ENCODE measurements around the gene RAB6C. TPM values are rescaled to one million over a fixed set of nuclear protein-coding genes. Genes with fewer than 3 reads are reported as not detected.
"Not testable (repeated sequence)": the region's sequence is repeated elsewhere in the genome, so short reads cannot be mapped to it uniquely, and the experiment has no call there.

The RAB6C gene
- total and polyA plus RNA-seq, 2 experiments from 2014 or later = not detected

DNA sequence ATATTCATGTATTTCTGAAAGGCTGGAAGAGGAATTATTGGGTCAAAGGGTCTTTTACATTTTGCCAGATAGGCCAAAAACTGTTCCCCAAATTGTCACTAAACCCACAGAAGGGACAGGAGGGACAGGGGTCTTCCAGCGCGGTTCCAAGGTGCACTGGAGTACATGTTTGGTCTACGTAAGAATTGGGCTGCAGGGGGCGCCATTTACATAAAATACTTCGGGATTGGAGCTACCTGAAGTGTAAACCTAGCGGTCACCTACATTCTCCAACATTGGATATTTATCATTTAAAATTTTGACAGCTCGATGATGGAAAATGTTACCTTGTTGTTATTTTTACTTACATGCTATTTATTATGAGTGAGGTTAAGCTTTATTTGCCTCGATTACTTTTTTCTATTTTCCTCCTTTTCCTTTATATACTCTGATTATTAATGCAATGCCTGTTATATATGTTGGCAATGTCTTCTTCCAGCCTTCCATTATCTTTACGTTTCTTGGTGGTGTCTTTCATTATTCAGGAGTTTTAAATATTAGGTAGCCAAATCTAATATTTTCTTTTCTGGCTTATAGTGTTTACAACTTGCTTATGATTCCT, 43.0 kb upstream of the RAB6C start:
- Histone ChIP-seq H3K27me3 (ENCODE audit: insufficient read depth) (peaks cover 14% of the 10 kb centered on the region), H2AFZ (no peak overlapping the region), H3K9me2 (ENCODE audit: insufficient read depth) (no peaks in the 10 kb centered on the region), H4K20me1 (replicated peaks; ENCODE audit: insufficient read depth) (no peaks in the 10 kb centered on the region), H3K27ac (ENCODE audit: low read depth) (no peak overlapping the region), H3K4me1 (ENCODE audit: insufficient read depth) (peaks cover 3% of the 10 kb centered on the region; the same call in 1 of the 2 replicates), H3K79me2 (replicated peaks; ENCODE audit: insufficient read depth) (no peaks in the 10 kb centered on the region), H3F3A (replicated peaks; ENCODE audit: low read depth) (no peaks in the 10 kb centered on the region), H3K4me3 (no peak overlapping the region), H3K36me3 (ENCODE audit: insufficient read depth) (no peaks in the 10 kb centered on the region), H3K4me2 (no peak overlapping the region)
- Mint-ChIP-seq H3K4me3 (no peak overlapping the region), H3K4me1 (peaks cover 17% of the 10 kb centered on the region), H3K9me3 (no peaks in the 10 kb centered on the region), H3K27me3 (ENCODE audit: insufficient read depth, low read depth, poor library complexity) (peaks cover 17% of the 10 kb centered on the region), H3K27ac (no peak overlapping the region), H3K36me3 (ENCODE audit: low read depth) (no peaks in the 10 kb centered on the region; the same call in 2 of the 3 replicates)
- ATAC-seq (peak; percentile 54), DNase-seq (ENCODE audit: low spot score) (peak; percentile 80)
- TF ChIP-seq, protein P1, sequence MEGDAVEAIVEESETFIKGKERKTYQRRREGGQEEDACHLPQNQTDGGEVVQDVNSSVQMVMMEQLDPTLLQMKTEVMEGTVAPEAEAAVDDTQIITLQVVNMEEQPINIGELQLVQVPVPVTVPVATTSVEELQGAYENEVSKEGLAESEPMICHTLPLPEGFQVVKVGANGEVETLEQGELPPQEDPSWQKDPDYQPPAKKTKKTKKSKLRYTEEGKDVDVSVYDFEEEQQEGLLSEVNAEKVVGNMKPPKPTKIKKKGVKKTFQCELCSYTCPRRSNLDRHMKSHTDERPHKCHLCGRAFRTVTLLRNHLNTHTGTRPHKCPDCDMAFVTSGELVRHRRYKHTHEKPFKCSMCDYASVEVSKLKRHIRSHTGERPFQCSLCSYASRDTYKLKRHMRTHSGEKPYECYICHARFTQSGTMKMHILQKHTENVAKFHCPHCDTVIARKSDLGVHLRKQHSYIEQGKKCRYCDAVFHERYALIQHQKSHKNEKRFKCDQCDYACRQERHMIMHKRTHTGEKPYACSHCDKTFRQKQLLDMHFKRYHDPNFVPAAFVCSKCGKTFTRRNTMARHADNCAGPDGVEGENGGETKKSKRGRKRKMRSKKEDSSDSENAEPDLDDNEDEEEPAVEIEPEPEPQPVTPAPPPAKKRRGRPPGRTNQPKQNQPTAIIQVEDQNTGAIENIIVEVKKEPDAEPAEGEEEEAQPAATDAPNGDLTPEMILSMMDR (conservative IDR thresholded peaks at IDR 0.05; ENCODE audit: low read depth in 2 of 2) = peak; percentile 57 to 66
- no peak for TF ChIP-seq EZH2 (IDR thresholded peaks at IDR 0.05; ENCODE audit: low read depth, unreplicated experiment)

DNA sequence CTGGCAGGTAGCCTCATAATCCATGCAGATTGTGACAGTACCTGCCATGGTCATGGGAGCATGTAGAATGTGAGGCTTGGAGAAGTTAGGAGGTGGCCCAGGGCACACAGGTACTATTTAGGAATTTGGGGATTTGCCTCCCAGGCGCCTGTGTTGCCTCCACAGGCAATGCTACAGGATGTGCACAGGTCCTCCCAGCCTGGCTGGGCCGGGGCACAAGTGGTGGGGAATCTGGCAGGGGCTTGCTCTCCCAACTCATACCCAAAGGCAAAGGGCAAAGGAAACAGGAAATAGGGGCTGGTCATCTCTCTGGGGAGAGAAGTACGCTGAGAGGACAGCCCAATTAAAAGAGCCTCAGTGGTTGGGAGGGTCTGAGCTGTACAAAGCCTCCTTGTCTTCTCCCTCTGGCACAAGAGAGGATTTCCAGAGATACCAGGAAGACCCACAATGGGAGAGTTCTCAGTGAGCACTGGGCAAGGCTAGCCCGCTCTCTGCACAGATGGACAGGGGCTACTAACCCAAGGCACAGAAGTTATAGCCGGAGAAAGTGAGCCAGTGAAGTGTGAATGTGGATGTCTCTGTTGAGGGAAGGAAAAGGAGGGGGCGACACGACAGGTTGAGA, 40.5 kb upstream of the RAB6C start:
- not testable (repeated sequence) for H3K4me3 Mint-ChIP-seq; H3F3A ChIP-seq (replicated peaks; ENCODE audit: low read depth); H3K4me1 ChIP-seq (ENCODE audit: insufficient read depth); H3K27me3 ChIP-seq (ENCODE audit: insufficient read depth); H3K27me3 Mint-ChIP-seq (ENCODE audit: insufficient read depth, low read depth, poor library complexity); H3K4me2 ChIP-seq; H3K9me3 Mint-ChIP-seq; H3K36me3 ChIP-seq (ENCODE audit: insufficient read depth); H3K9me2 ChIP-seq (ENCODE audit: insufficient read depth); H3K27ac ChIP-seq (ENCODE audit: low read depth); H4K20me1 ChIP-seq (replicated peaks; ENCODE audit: insufficient read depth); DNase-seq (ENCODE audit: low spot score); H3K4me3 ChIP-seq; ATAC-seq; H3K79me2 ChIP-seq (replicated peaks; ENCODE audit: insufficient read depth); H3K27ac Mint-ChIP-seq; H3K36me3 Mint-ChIP-seq (ENCODE audit: low read depth)
- 0 out of 2 replicates have a peak overlapping the region, but pooled peaks have one; percentile 28 for H2AFZ ChIP-seq
- H3K4me1 Mint-ChIP-seq = peaks cover 12% of the 10 kb centered on the region; the same call in 2 of the 3 replicates

DNA sequence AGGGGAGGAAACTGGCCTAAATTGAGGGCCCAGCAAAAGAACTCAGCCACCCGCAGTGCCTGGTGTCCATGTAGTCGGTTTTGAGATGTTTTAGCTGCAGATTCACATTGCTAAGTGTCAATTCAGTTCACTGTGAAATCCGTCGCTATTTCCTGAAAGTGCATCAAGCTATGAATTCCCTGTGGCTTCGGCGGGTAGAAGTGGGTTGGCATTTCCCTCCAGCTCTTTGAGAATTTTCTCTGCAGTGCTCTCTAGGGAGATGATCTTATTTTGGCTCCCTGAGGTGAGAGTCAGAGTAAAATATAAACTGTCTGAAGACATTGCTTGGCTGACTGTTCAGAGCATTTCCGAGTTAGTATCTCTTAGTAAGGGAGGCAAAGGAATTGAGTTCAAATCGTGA, 36.0 kb upstream of the RAB6C start:
- not testable (repeated sequence) for H3K36me3 ChIP-seq (ENCODE audit: insufficient read depth); H3K4me1 Mint-ChIP-seq; H3K4me3 ChIP-seq; H3K36me3 Mint-ChIP-seq (ENCODE audit: low read depth); H3K27ac Mint-ChIP-seq; H3K27me3 Mint-ChIP-seq (ENCODE audit: insufficient read depth, low read depth, poor library complexity); H3K4me3 Mint-ChIP-seq; H3K9me2 ChIP-seq (ENCODE audit: insufficient read depth); H3K27ac ChIP-seq (ENCODE audit: low read depth); H3F3A ChIP-seq (replicated peaks; ENCODE audit: low read depth); H3K4me2 ChIP-seq; DNase-seq (ENCODE audit: low spot score); H4K20me1 ChIP-seq (replicated peaks; ENCODE audit: insufficient read depth); H3K9me3 Mint-ChIP-seq; H2AFZ ChIP-seq; H3K79me2 ChIP-seq (replicated peaks; ENCODE audit: insufficient read depth); H3K4me1 ChIP-seq (ENCODE audit: insufficient read depth); ATAC-seq; H3K27me3 ChIP-seq (ENCODE audit: insufficient read depth)
